ENCODE results near the gene SLC24A3. TPM values are rescaled to one million over a fixed set of nuclear protein-coding genes. Genes with fewer than 3 reads are reported as not detected.
A peak's percentile ranks its signal among the peaks of the same experiment; 100 is the strongest.

Gene SLC24A3
- total RNA-seq, 4 donors from 2014 or later, result 2.3 to 6.9 (median 5.4) TPM

DNA sequence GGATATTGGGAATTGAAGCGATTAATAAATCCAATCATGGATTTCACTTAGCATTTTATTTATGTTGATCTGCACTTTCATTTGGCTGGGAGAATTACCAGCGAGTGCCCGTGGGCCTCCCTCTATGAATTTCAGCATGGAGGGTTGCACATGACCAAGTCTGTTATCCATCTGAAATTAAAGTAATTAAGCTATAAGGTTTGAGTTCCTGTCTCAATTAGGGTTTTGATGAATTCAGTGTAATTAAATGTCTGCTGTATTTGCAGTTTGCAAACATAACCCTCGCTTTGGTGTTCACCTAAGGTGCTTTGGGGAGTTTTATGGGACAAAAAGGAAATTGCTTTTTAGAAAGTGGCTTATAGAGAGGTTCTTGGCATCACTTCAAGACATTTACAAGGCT lies 375.8 kb downstream of the SLC24A3 start:
- DNase-seq (ENCODE audit: low spot score in 2 of 2), result no peak
- 86 to 93% methylated on average over 4 of the region's 4 CpGs for WGBS, 2 donors
- TF ChIP-seq POLR2A (IDR thresholded peaks at IDR 0.05), result no peak
- intact Hi-C loops (cut with DNase I; ENCODE audit: low total_unique reads), result loop anchor here (10.0 kb wide), 1 partner anchor 383 kb away; no protein-coding TSS in a partner anchor
- H3K4me3 ChIP-seq (ENCODE audit: low read depth, poor library complexity, severe bottlenecking), result no peak overlapping the region

DNA sequence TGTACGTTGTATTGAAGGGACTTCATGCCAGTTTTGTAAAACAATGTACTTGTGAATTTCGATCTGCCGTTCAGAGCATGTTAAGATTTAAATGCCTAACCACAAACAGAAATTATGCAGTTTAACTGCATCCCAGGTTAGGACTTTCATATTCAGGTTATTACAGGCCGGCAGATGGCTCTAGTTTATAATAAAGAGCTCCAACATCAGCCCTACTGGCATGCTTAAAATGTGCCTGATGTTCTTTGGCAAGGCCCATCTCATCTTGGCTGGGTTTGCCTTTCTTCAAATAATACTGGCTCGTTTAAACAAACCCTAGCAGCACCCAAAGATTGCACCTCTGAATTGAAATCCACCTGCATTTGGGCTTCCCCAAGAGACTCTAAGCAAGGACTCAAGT lies 376.3 kb downstream of the SLC24A3 start:
- no peak overlapping the region for H3K4me3 ChIP-seq (ENCODE audit: low read depth, poor library complexity, severe bottlenecking)
- no peak for TF ChIP-seq POLR2A (IDR thresholded peaks at IDR 0.05)
- TF ChIP-seq, protein P1, sequence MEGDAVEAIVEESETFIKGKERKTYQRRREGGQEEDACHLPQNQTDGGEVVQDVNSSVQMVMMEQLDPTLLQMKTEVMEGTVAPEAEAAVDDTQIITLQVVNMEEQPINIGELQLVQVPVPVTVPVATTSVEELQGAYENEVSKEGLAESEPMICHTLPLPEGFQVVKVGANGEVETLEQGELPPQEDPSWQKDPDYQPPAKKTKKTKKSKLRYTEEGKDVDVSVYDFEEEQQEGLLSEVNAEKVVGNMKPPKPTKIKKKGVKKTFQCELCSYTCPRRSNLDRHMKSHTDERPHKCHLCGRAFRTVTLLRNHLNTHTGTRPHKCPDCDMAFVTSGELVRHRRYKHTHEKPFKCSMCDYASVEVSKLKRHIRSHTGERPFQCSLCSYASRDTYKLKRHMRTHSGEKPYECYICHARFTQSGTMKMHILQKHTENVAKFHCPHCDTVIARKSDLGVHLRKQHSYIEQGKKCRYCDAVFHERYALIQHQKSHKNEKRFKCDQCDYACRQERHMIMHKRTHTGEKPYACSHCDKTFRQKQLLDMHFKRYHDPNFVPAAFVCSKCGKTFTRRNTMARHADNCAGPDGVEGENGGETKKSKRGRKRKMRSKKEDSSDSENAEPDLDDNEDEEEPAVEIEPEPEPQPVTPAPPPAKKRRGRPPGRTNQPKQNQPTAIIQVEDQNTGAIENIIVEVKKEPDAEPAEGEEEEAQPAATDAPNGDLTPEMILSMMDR (IDR thresholded peaks at IDR 0.05), result no peak
- DNase-seq (ENCODE audit: low spot score in 2 of 2), result peak in 1 of 2 donors; percentile 18
- intact Hi-C loops (cut with DNase I; ENCODE audit: low total_unique reads), result loop anchor here (10.0 kb wide), 1 partner anchor 384 kb away; no protein-coding TSS in a partner anchor
- WGBS, 2 donors, result 26 to 28% methylated on average over 5 of the region's 5 CpGs

DNA sequence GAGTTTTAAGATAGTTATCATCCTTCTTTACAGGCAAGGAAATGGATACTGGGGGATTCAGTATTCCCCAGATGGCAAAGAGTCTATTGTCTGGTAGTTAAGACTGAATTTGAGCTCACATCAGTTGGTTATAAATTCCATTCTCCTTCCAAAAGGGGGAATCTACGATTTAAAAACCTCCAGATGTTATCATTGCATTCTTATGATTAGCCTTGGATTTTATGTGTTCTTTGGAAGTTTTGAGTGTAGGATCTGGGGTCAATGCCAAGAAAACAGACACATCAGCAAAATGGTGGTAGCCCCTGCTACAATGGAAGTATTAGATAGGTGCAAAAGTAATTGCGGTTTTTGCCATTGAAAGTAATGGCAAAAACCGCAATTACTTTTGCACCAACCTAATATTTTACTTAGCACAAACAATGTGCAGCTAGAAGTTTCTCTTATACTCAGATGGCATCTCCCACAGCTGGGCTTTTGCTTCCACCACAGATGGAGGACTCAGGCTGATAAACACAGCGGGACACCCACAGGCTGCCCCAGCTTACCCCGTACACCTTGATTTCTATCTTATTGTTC lies 377.4 kb downstream of the SLC24A3 start:
- 79 to 89% methylated on average over 5 of the region's 5 CpGs for WGBS, 2 donors
- intact Hi-C loops (cut with DNase I; ENCODE audit: low total_unique reads), result loop anchor here (10.0 kb wide), 1 partner anchor 385 kb away; no protein-coding TSS in a partner anchor
- TF ChIP-seq, protein P1 (IDR thresholded peaks at IDR 0.05), result no peak
- no peak for TF ChIP-seq POLR2A (IDR thresholded peaks at IDR 0.05)
- no peak for DNase-seq (ENCODE audit: low spot score in 2 of 2)
- no peak overlapping the region for H3K4me3 ChIP-seq (ENCODE audit: low read depth, poor library complexity, severe bottlenecking)

DNA sequence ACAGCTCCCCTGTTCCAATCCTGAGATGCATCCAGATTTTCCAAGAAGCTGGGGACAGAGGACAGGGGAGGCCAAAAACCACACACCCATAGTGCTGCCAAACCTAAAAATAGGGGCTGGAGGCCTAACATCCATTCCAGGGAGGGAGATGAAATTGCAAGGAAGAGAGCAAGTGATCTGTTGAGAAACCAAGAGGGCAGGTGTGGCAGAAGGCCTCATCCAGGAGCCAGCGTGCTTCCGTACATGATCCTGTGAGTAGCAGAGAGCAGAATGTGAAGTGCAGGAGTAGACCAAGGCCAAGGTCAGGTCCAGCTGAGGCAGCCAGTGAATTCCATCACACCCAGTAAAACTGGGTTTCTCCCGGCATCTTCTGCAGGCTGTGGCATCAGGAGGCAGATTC lies 377.9 kb downstream of the SLC24A3 start:
- H3K4me3 ChIP-seq (ENCODE audit: low read depth, poor library complexity, severe bottlenecking), result no peak overlapping the region
- 79 to 90% methylated on average over 3 of the region's 3 CpGs for WGBS, 2 donors
- intact Hi-C loops (cut with DNase I; ENCODE audit: low total_unique reads), result no loop called here
- DNase-seq (ENCODE audit: low spot score in 2 of 2), result no peak
- TF ChIP-seq, protein P1 (IDR thresholded peaks at IDR 0.05), result no peak
- TF ChIP-seq POLR2A (IDR thresholded peaks at IDR 0.05), result no peak

DNA sequence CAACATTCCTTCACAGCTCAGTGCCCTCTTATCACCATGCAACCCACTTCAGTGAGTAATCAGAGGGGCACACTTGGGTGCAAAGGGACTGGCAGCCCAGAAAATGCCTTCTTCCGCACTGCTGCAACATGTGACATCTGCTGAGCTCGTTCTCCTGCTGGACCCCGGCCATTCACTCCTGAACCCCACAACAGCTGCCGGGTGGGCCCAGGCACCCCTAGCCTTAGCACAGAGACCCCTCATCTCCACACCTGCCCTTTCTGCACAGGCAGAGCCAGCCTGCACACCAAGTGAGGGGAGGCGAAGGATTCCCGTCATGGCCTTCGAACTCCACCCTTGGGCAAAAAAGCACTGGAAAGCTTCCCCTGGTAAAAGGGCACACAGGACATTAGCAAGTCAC lies 381.3 kb downstream of the SLC24A3 start:
- no peak for TF ChIP-seq POLR2A (IDR thresholded peaks at IDR 0.05)
- TF ChIP-seq, protein P1 (IDR thresholded peaks at IDR 0.05), result no peak
- 91 to 92% methylated on average over 7 of the region's 7 CpGs for WGBS, 2 donors
- peak in 1 of 2 donors; percentile 52 for DNase-seq (ENCODE audit: low spot score in 2 of 2)
- no peak overlapping the region for H3K4me3 ChIP-seq (ENCODE audit: low read depth, poor library complexity, severe bottlenecking)
- intact Hi-C loops (cut with DNase I; ENCODE audit: low total_unique reads), result no loop called here

DNA sequence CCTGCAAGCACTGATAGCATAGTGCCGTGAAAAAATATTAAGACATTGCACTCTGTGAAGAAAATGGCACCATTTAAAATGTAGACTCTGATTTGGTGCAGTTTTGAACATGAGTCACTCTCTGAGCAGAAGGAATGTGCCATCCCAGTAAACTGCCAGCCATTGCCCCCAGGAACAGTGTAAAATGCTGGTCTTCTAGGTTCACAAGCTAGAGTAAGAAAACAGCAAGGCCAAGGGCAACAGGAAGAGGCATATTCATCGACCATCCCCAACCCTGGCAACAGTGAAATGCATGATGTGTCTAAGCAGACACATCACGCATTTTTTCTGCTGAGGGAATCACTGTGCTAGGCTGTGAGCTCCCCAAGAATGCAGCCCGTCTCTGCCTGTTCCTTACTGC lies 382.5 kb downstream of the SLC24A3 start:
- no peak overlapping the region for H3K4me3 ChIP-seq (ENCODE audit: low read depth, poor library complexity, severe bottlenecking)
- intact Hi-C loops (cut with DNase I; ENCODE audit: low total_unique reads), result no loop called here
- peak in 1 of 2 donors; percentile 26 for DNase-seq (ENCODE audit: low spot score in 2 of 2)
- 80% methylated on average over 4 of the region's 4 CpGs for WGBS, 2 donors
- TF ChIP-seq POLR2A (IDR thresholded peaks at IDR 0.05), result no peak
- TF ChIP-seq, protein P1 (IDR thresholded peaks at IDR 0.05), result no peak
